GM21576 (cell line): ENCODE data around the gene NPHP1.
"Not testable (repeated sequence)": the region's sequence is repeated elsewhere in the genome, so short reads cannot be mapped to it uniquely, and the experiment has no call there.

Experiments used
- ATAC-seq: cut with Tn5 transposase; IDR thresholded peaks from one replicate; pipeline ENCODE4 v1.9.1; 2021; ENCODE audit warnings: mild to moderate bottlenecking, moderate library complexity; ENCODE audit not compliant: unreplicated experiment

Gene NPHP1

DNA sequence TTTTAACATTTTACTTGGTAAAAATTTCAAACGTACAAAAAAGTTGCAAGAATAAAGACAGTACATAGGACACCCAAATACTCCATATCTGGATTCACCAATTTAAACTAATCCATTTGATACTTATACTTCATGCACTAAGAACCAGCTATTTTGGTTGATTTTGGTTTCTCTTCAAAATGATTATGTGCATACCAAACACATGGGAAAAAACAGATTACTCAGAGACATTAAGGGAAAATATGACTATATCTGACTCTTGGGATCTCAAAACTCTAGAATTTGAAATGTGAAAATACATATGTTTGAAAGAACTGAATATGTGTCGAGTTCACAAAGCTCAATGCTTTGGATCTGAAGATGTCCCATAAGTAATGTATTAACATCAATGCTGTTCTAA, 73.6 kb downstream of the NPHP1 start:
- ATAC-seq, result no peak

DNA sequence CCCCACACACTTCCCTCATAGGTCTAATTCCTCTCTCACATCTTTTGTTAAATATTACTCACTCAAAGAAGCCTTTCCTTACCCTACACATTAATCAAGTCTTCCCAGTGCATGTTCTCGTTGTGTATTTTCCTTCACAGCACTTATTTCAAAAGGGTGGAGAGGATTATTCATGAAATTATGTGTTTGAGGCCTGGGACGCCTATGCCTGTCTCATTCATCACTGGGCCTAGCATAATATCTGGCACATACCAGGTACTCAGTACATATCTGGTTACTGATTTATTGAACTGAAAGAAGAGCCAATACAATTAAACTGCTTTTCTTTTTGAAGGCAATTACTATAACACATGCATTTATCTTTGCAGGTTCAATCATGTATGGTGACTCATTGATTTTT, 74.1 kb downstream of the NPHP1 start:
- no peak for ATAC-seq

DNA sequence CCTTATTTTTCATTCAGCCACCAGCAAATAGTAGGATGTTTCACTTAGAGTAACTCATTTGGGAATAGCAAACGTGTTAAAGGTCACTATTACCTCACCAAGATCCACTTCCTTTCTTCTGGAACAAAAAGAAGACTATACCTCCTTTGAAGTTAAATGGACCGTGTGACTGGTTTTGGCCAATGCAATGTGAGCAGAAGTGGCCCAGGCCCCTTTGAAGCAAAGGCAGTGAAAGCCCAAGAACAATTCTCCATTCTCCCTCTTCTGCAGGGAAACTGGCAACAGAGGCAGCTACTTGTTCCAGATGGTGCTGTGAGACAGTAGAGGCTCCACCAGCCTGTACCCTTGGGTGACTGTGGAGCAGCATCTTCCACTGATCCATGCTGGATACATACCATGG, 77.9 kb downstream of the NPHP1 start:
- no peak for ATAC-seq

DNA sequence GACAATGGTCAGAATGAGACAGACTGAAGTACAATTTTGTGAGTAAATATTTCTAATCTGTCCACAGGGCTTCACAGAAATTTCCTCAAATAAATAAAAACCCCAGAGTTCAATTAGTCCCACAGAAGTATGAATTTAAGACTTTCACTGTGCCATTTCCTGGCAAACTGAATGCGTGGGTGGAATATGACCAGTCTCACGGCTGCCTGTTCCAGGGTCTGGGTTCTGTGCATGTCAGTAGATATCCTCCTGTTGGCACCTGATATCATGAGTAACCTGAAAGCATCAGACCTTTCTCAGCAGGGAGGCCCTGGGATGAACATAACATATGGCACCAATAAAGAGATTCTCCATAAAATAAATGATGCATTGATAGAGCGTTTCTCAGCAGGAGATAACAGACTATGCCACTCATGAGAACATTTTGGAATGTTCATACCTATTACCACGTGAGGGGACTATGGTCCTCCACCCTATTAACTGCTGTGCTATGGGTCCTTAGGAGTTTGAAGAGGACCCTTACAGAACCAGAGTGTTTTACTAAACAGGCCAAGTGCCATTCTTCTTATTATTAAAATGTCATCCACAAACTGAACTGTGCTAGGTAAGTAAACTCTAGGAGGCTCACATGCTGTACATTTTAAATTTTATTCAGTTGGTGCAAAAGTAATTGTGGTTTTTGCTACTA, 78.6 kb downstream of the NPHP1 start:
- ATAC-seq, result no peak

DNA sequence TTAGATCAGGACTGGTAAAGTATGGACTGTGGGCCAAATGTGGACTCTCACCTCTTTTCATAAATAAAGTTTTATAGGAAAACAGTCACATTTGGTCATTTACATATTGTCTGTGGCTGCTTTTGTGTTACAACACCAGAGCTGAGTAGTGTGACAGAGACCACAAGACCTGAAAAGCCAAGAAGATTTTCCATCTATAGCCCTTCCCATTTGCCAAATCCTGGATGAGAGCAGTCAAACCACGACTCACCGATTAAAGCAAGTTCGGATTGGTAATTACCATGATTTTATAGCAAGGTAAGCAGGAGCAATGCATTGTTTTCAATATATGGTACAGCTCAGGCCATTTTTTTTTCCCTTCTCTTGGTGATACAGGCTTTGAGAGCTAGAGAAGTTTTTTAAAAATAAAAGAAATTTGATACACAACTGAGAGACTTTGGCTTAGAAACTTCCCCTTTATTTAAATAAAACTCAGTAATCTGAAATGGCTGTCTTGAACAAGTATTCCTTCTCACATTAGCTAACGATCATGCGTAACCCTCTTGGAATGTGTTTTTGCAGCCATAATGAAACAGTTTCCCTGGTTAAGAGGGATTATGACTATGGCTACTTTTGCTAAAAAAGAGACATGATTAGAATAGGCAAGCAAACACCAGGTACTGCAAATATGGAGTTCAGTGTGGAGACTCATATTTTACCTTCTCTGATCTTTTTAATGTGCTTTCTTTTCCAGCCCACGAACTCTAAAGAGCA, 79.7 kb downstream of the NPHP1 start:
- no peak for ATAC-seq

DNA sequence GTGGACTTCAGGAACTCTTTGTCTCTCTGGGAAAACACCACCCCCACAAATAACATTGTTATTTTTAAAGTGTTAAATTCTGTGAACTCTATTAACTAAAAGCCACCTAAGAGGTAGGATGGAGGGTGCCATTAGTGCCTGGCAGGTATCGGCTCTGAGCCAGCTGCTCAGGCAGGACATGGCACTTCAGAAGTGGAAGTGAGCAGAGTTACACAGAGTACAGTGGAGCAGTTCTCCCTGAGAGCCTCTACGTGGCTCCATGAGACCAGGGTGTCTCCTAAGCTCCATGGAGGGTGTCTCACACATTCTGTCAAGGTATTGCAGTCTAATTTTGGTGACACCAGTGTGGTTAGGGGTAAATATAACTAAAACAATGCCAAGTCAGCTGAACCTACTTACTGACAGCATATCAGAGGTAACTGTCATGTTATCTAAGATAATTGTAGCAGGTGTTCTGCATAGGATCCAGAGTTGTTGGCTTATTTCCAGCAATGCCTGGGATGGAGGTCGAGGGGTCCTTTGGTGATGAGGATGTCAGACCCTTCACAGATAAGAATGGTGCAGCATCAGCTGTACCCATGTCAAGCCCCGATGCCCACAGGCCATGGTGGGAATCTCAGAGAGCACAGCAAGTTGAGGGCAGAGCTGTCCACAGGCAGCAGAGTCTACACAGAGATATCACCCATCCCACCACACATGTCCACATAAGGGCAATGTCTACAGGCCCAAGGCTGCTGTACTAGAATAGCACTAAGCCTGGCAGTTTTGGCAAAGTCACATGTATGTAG, 80.6 kb downstream of the NPHP1 start:
- no peak for ATAC-seq

DNA sequence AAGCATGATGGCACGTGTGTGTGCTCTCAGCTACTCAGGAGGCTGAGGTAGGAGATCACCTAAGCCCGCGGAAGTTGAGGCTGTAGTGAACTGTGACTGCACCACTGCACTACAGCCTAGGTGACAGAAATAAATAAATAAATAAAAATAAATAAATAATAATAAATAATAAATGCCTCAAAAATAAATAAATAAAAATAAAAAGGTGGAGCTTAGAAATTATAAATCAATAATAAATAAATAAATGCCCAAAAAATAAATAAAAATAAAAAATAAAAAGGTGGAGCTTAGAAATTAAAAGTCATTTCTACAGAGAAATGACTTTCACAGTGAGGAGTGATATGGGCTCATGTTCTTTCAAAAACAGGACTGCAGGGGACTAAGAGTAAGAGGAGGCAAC, 83.2 kb downstream of the NPHP1 start:
- ATAC-seq, result no peak

DNA sequence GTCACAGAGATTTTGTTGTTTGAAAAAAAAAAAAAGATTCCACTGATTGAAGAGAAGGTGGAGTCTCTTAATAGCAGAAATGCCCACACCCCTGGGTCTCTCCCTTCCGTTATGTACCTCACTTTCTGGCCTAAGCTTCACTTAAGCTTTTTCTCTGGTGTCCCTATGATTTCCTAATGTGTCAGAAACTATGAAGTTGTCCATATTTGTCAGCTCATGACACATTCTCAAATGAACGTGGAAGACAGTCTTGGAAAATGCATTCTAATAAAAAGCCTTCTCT, 83.8 kb downstream of the NPHP1 start:
- ATAC-seq, result no peak

DNA sequence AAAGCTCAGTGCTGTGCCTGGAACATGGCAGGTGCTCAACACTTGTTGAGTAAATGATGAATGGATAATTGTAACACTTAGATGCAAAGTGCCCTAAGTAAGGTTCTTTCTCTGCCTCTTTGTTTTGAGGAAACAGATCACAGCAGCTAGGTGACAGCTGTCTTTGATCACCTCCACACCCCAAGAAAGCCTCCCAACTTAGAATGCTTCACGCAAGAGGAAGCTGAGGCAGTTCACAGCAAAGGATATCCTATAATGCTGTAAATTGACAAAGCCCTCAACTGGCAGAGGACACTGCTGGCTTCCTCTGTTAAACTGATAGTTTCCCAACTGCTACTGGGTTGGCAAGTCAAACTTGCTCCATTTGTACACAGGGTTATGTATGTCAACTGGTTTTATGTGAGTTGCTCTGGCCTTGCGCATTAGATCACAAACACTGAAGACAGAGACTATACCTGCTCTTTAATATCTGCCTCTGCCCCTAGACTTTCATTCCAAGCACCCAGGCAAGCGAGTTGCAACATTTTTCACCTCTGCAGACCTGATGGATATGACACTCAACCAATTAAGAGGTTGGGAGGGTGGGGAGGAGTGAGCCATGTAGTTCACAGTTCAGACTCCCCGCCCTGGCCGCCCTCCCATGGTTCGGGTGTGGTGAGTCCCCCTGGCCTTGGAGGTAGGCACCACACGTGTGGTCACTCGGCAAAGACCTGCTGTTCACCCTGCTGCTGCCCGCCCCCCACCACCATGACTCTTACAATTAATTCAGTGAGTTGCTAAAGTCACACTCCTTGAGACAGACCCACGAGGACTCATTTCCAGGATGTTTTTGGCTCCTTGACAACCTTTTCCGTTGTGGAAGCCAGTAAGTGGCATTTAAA, 84.4 kb downstream of the NPHP1 start:
- ATAC-seq, result no peak

DNA sequence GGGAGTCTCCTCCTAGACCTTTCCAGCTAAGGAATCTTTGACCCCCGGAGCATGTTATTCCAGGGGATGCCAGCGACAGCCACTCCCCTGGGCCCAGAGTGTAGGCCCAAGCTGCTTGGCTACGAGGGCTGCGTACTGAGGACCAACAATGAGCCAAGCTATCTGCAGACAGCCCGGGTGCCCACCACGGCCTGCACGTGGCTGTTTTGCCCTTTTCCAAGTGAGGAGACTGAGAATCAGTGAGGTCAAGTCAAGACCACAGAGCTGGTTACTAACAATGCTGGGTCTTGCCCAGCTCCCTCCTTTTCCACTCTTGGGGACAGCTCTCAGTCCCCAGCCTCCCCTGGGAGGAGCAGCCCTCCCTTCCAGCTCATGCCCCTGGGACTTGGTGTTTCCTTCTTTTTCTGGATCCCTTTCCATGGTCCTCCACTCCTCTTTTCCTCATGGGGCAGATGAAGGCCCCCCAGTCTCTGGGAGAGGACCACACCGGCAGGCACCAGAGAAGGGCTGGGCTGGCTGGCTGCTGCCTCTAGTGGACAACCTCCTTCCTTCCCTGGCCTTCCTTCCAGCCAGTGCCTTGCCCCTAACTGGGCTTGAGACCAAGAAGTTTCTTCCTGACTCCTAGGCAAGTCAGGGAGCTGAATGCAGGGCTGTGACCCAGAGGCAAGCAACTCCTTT, 88.6 kb downstream of the NPHP1 start:
- no peak for ATAC-seq

DNA sequence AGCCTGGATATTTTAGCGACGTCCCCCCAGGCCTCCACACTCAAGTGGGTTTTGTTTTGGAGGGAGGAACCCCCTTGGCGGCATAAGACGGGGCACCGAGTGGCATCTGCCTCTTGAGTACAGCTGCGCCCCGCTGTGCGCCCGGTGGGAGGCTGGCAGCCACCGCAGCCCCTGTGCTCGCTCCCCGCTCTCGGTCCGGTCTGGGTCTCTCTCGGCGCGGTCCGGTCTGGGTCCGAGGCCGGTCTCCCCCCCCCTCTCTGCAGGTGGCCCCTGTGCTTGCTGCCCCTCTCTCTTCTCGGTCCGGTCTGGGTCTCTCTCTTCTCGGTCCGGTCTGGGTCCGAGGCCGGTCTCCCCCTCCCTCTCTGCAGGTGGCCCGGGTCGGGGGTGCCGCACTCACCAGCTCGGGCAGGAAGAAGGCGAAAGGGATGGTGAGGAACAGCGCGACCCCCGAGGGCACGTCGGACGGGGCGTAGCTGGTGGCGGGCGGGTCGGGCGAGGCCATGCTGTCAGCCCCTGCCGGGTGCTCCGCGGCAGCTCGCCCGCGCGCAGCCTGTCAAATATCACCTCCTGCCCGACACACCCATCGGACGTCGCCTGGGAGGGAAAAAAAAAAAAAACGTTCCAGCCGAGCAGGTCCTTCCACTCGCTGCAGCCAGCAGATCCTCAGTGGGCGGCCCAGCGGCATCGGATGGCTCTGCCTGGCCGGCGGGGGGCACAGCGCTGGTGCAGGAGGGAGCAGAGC, 89.4 kb downstream of the NPHP1 start, which contains the start of gene MALL:
TSS of gene MALL (minus strand) at position 532 of the 742 bp plus-strand sequence. CDS start at position 502, 30 bp downstream.
- ATAC-seq, result no peak

DNA sequence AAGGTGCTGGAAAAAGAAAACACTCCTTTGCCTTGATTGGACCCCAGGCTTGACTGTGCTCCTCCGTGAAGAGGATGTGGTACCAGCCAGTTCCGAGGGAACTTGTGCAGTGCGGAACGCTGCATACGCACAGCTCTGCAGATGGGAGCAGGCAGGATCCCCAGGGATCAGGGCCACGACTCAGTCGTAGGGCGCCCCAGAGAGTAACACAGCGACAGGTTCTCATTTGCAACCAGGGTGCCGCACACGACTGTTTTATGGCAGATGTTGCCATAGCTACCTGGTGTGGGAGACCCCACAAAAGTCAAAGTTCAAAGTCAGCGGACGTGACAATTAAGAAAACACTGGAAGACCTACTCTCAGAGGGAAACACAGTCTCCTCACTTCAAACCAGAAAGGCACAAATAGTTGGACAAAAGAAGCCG, 90.0 kb downstream of the NPHP1 start:
- ATAC-seq, result no peak

DNA sequence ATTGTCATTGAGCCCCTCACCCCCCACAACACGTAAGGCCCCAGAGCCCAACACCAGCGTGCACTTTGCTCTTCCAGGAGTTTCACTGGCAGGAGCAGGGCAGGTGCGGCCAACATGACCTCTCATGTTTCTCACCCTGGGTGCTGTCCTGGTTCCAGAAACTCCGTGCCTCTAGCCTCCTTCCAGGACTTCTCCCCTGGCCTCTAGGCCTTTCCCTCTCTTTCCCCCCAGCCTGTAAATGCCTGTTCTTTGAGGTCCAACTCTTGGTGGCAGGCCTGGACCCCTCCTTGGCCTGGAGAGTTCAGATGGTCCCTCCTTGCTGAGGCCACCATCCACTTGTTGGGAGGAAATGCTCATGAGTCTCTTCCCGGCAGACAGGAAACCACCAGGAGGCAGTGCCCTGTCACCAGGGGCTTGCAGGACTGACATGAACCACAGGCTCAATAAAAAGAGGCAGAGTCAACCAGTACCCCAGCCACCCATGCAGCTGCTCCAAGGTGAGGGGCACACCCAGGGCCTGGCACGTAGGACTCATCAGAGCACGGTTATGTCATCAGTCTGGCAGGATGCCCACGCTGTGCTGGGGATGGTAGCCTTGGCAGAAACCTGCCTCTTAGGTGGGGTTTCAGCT, 90.7 kb downstream of the NPHP1 start:
- ATAC-seq, result no peak

DNA sequence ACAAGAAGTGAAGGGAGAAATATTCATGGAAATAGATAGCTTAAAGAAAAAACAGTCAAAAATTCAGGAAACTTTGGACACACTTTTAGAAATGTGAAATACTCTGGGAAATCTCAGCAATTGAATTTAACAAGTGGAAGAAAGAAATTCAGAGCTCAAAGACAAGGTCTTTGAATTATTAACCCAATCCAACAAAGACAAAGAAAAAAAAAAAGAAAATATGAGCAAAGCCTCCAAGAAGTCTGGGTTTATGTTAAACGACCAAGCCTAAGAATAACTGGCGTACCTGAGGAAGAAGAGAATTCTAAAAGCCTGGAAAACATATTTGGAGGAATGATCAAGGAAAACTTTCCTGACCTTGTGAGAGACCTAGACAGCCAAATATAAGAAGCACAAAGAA, 96.5 kb downstream of the NPHP1 start:
- not testable (repeated sequence) for ATAC-seq

DNA sequence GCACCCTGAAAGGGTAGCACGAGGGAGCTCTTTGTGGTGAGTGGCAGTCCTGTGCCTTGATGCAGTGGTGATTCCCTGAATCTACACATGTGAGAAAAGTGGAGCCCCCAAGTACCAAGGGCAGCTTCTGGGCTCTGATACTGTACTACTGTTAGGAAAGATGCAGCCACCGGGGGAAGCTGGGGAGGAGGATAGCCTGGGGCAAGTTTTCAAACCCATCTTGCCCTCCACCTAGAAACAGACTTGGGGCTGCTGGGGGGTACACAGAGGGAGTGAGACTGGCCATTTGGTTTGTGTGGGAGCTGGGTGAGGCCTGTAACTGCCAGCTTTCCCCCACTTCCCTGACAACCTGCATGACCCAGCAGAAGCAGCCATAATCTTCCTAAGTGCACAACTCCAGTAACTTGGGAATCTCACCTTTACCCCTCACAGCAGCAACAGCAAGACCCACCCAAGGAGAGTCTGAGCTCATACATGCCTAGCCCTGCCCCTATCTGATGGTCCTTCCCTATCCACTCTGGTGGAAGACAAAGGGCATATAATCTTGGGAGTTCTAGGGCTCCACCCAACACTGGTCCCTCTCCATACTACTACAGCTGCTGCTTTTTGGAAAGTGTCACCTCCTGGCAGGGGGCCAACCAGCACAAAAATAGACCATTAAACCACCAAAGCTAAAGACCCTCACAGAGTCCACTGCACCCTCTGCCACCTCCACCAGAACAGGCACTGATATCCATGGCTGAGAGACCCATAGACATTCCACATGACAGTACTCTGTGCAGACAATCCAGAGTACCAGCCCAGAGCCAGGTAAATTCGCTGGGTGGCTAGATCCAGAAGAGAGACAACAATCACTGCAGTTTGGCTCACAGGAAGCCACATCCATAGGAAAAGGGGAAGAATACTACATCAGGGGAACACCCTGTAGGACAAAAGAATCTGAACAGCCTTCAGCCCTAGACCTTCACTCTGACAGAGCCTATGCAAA, 97.4 kb downstream of the NPHP1 start:
- no peak for ATAC-seq

DNA sequence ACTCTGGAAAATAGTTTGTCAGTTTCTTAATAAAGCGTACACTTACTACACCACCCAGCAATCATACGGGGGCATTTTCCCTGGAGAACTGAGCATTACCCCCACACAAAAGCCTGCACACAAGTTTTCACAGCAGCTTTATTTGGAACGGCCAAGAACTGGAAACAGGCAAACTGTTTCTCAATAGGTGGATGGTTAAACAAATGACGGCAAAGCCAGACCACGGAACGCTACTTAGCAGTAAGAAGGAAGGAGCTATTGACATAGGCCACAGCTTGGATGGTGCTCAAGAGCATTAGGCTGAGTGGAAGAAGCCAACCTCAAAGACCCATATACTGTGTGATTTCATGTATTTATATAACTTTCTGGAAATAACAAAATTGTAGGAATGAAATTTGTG, 98.2 kb downstream of the NPHP1 start:
- ATAC-seq, result no peak

DNA sequence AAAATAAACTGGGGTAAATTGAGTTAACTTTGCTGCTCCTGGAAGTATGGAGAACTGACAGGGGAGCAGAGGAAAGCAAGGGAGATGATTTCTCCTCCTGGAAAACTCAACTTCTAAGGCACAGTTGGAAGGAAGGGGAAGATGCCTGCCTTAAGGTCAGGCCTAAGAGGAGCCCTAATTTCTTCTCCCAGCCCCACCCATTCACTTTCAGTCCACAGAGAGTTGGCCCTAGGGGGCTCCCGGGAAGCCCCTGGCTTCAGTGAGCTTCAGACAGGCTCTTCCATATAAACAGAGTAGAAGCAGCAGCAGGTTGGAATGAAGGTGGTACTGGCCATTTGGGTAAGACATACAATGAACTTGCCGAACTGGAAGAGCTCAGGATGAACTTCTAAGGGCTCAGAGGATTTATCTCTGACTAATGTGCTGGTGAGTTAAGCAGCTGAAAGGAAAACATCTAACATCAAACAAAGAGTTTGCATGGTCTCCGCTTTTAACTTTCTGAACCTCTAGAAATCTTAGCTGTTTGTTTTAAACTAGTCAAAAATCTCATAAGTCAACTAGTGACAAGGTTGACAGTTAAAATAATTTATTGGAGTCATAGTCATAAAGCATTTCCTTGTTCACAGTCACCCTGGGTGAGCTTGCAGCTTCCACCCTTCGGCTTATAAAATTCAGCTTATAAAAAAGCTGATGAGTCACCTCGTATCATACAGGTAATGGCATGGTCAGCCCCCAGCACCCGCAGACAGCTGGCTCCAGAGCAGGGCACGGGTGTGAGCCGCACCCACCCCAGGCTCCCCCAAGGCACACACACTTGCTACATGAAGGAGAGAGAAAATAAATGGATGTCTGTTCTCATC, 99.0 kb downstream of the NPHP1 start:
- ATAC-seq, result no peak
